ENCODE measurements around the gene MRPL50.

Gene MRPL50

GRCh38 chr9:101437806-101438232 lies 39.4 kb upstream of the MRPL50 start:
- no peak overlapping the region for H2BK15ac ChIP-seq (ENCODE audit: low read length)
- no peak for DNase-seq (ENCODE audit: low spot score)
- no peak overlapping the region for H3K23ac ChIP-seq (ENCODE audit: low read depth, low read length, poor library complexity)
- no peak overlapping the region for H2BK12ac ChIP-seq (ENCODE audit: low read length)
- no peak overlapping the region for H2BK5ac ChIP-seq (ENCODE audit: low read length)
- no peaks in the 10 kb centered on the region for H3K36me3 ChIP-seq (replicated peaks in 1 of 2; ENCODE audit: control insufficient read depth in 2 of 2, insufficient read depth in 2 of 2, low read length in 2 of 2)
- no peak overlapping the region for H4K8ac ChIP-seq (ENCODE audit: low read depth, low read length)
- H2BK120ac ChIP-seq (ENCODE audit: low read depth, low read length), result no peak overlapping the region
- WGBS, 2 donors (ENCODE audit: extremely low coverage in 2 of 2, insufficient read length in 2 of 2, insufficient replicate concordance in 1 of 2), result no CpG with 5 or more reads among the region's 2 CpGs
- no peak overlapping the region for H2AK5ac ChIP-seq (ENCODE audit: low read depth, low read length)
- no peak overlapping the region for H3K18ac ChIP-seq (ENCODE audit: low read length)
- no peak overlapping the region for H3K14ac ChIP-seq (ENCODE audit: low read length)
- H3K4ac ChIP-seq (ENCODE audit: low read length), result no peak overlapping the region
- no peak overlapping the region for H4K91ac ChIP-seq (ENCODE audit: low read depth, low read length, poor library complexity)
- no peak overlapping the region for H3K27ac ChIP-seq (replicated peaks; ENCODE audit: low read length)
- no peaks in the 10 kb centered on the region for H3K4me1 ChIP-seq (ENCODE audit: control insufficient read depth in 2 of 2, insufficient read depth in 1 of 2, low read depth in 1 of 2, low read length in 2 of 2)
- H2AFZ ChIP-seq (ENCODE audit: low read length), result no peak overlapping the region
- H3K27me3 ChIP-seq (ENCODE audit: control insufficient read depth in 3 of 3, insufficient read depth in 3 of 3, low read depth in 1 of 3, low read length in 3 of 3), result peaks cover 0 to 17% (median 0%) of the 10 kb centered on the region in 3 experiments
- no peaks in the 10 kb centered on the region for H3K79me1 ChIP-seq (ENCODE audit: low read depth, low read length)
- H3K9me3 ChIP-seq (replicated peaks in 1 of 2; ENCODE audit: control insufficient read depth in 2 of 2, insufficient read depth in 1 of 2, low read depth in 1 of 2, low read length in 2 of 2), result no peaks in the 10 kb centered on the region
- no peak overlapping the region for H3K4me3 ChIP-seq (ENCODE audit: low read length in 2 of 2)
- H3K9ac ChIP-seq (ENCODE audit: low read depth, low read length, poor library complexity), result no peak overlapping the region
- no peak overlapping the region for H3K4me2 ChIP-seq (ENCODE audit: insufficient read depth, low read length, poor library complexity, severe bottlenecking)

GRCh38 chr9:101435601-101436079 lies 37.2 kb upstream of the MRPL50 start, which contains the start of gene ALDOB:
Gene ALDOB, minus strand, starts transcription at chr9:101435774. Its CDS starts 4,887 bp downstream, at chr9:101430887.
- no peak within 1 kb of the TSS for H3K23ac ChIP-seq (ENCODE audit: low read depth, low read length, poor library complexity)
- no peaks in the 10 kb centered on the region for H3K79me1 ChIP-seq (ENCODE audit: low read depth, low read length)
- H3K4me3 ChIP-seq (ENCODE audit: low read length in 2 of 2), result no peak within 1 kb of the TSS
- H3K36me3 ChIP-seq (replicated peaks in 1 of 2; ENCODE audit: control insufficient read depth in 2 of 2, insufficient read depth in 2 of 2, low read length in 2 of 2), result no peaks in the 10 kb centered on the region
- no peak within 1 kb of the TSS for H3K27ac ChIP-seq (replicated peaks; ENCODE audit: low read length)
- H3K27me3 ChIP-seq (ENCODE audit: control insufficient read depth in 3 of 3, insufficient read depth in 3 of 3, low read depth in 1 of 3, low read length in 3 of 3), result peaks cover 0 to 19% (median 0%) of the 10 kb centered on the region in 3 experiments
- no peak within 1 kb of the TSS for H4K8ac ChIP-seq (ENCODE audit: low read depth, low read length)
- no peak within 1 kb of the TSS for H2AK5ac ChIP-seq (ENCODE audit: low read depth, low read length)
- H3K18ac ChIP-seq (ENCODE audit: low read length), result no peak within 1 kb of the TSS
- no peak within 1 kb of the TSS for H4K91ac ChIP-seq (ENCODE audit: low read depth, low read length, poor library complexity)
- H2BK12ac ChIP-seq (ENCODE audit: low read length), result no peak within 1 kb of the TSS
- H3K4me1 ChIP-seq (ENCODE audit: control insufficient read depth in 2 of 2, insufficient read depth in 1 of 2, low read depth in 1 of 2, low read length in 2 of 2), result no peaks in the 10 kb centered on the region
- H3K4ac ChIP-seq (ENCODE audit: low read length), result no peak within 1 kb of the TSS
- no peak within 1 kb of the TSS for H2BK120ac ChIP-seq (ENCODE audit: low read depth, low read length)
- H3K4me2 ChIP-seq (ENCODE audit: insufficient read depth, low read length, poor library complexity, severe bottlenecking), result no peak within 1 kb of the TSS
- WGBS, 2 donors (ENCODE audit: extremely low coverage in 2 of 2, insufficient read length in 2 of 2, insufficient replicate concordance in 1 of 2), result no CpG with 5 or more reads among the region's 2 CpGs
- no peak within 1 kb of the TSS for H3K14ac ChIP-seq (ENCODE audit: low read length)
- no peak within 1 kb of the TSS for H2BK5ac ChIP-seq (ENCODE audit: low read length)
- H3K9ac ChIP-seq (ENCODE audit: low read depth, low read length, poor library complexity), result no peak within 1 kb of the TSS
- no peak within 1 kb of the TSS for H2BK15ac ChIP-seq (ENCODE audit: low read length)
- H3K9me3 ChIP-seq (replicated peaks in 1 of 2; ENCODE audit: control insufficient read depth in 2 of 2, insufficient read depth in 1 of 2, low read depth in 1 of 2, low read length in 2 of 2), result no peaks in the 10 kb centered on the region
- DNase-seq (ENCODE audit: low spot score), result no peak
- H2AFZ ChIP-seq (ENCODE audit: low read length), result no peak within 1 kb of the TSS

GRCh38 chr9:101434998-101435397 lies 36.6 kb upstream of the MRPL50 start:
- H3K18ac ChIP-seq (ENCODE audit: low read length), result no peak overlapping the region
- H2BK5ac ChIP-seq (ENCODE audit: low read length), result no peak overlapping the region
- no peaks in the 10 kb centered on the region for H3K9me3 ChIP-seq (replicated peaks in 1 of 2; ENCODE audit: control insufficient read depth in 2 of 2, insufficient read depth in 1 of 2, low read depth in 1 of 2, low read length in 2 of 2)
- H2BK12ac ChIP-seq (ENCODE audit: low read length), result no peak overlapping the region
- no peak overlapping the region for H2BK15ac ChIP-seq (ENCODE audit: low read length)
- no peak overlapping the region for H2AK5ac ChIP-seq (ENCODE audit: low read depth, low read length)
- no peak overlapping the region for H2AFZ ChIP-seq (ENCODE audit: low read length)
- no peaks in the 10 kb centered on the region for H3K36me3 ChIP-seq (replicated peaks in 1 of 2; ENCODE audit: control insufficient read depth in 2 of 2, insufficient read depth in 2 of 2, low read length in 2 of 2)
- H3K23ac ChIP-seq (ENCODE audit: low read depth, low read length, poor library complexity), result no peak overlapping the region
- no peak overlapping the region for H2BK120ac ChIP-seq (ENCODE audit: low read depth, low read length)
- H3K4me2 ChIP-seq (ENCODE audit: insufficient read depth, low read length, poor library complexity, severe bottlenecking), result no peak overlapping the region
- H3K4me3 ChIP-seq (ENCODE audit: low read length in 2 of 2), result no peak overlapping the region
- H3K14ac ChIP-seq (ENCODE audit: low read length), result no peak overlapping the region
- no peak overlapping the region for H4K91ac ChIP-seq (ENCODE audit: low read depth, low read length, poor library complexity)
- DNase-seq (ENCODE audit: low spot score), result no peak
- H3K27ac ChIP-seq (replicated peaks; ENCODE audit: low read length), result no peak overlapping the region
- no peak overlapping the region for H3K4ac ChIP-seq (ENCODE audit: low read length)
- H3K27me3 ChIP-seq (ENCODE audit: control insufficient read depth in 3 of 3, insufficient read depth in 3 of 3, low read depth in 1 of 3, low read length in 3 of 3), result peaks cover 0 to 24% (median 0%) of the 10 kb centered on the region in 3 experiments
- no peak overlapping the region for H3K9ac ChIP-seq (ENCODE audit: low read depth, low read length, poor library complexity)
- WGBS, 2 donors (ENCODE audit: extremely low coverage in 2 of 2, insufficient read length in 2 of 2, insufficient replicate concordance in 1 of 2), result no CpG with 5 or more reads among the region's 3 CpGs
- no peaks in the 10 kb centered on the region for H3K4me1 ChIP-seq (ENCODE audit: control insufficient read depth in 2 of 2, insufficient read depth in 1 of 2, low read depth in 1 of 2, low read length in 2 of 2)
- H3K79me1 ChIP-seq (ENCODE audit: low read depth, low read length), result no peaks in the 10 kb centered on the region
- no peak overlapping the region for H4K8ac ChIP-seq (ENCODE audit: low read depth, low read length)

GRCh38 chr9:101433229-101433628 lies 34.8 kb upstream of the MRPL50 start:
- H2AK5ac ChIP-seq (ENCODE audit: low read depth, low read length), result no peak overlapping the region
- no peak overlapping the region for H2AFZ ChIP-seq (ENCODE audit: low read length)
- no peak overlapping the region for H2BK5ac ChIP-seq (ENCODE audit: low read length)
- no peak overlapping the region for H3K4me2 ChIP-seq (ENCODE audit: insufficient read depth, low read length, poor library complexity, severe bottlenecking)
- no peak overlapping the region for H3K14ac ChIP-seq (ENCODE audit: low read length)
- no peaks in the 10 kb centered on the region for H3K79me1 ChIP-seq (ENCODE audit: low read depth, low read length)
- no CpG with 5 or more reads among the region's 3 CpGs for WGBS, 2 donors (ENCODE audit: extremely low coverage in 2 of 2, insufficient read length in 2 of 2, insufficient replicate concordance in 1 of 2)
- no peak overlapping the region for H3K23ac ChIP-seq (ENCODE audit: low read depth, low read length, poor library complexity)
- no peak overlapping the region for H3K4ac ChIP-seq (ENCODE audit: low read length)
- no peak overlapping the region for H3K27ac ChIP-seq (replicated peaks; ENCODE audit: low read length)
- no peak overlapping the region for H3K4me3 ChIP-seq (ENCODE audit: low read length in 2 of 2)
- no peak overlapping the region for H2BK15ac ChIP-seq (ENCODE audit: low read length)
- H3K18ac ChIP-seq (ENCODE audit: low read length), result no peak overlapping the region
- no peak for DNase-seq (ENCODE audit: low spot score)
- no peaks in the 10 kb centered on the region for H3K36me3 ChIP-seq (replicated peaks in 1 of 2; ENCODE audit: control insufficient read depth in 2 of 2, insufficient read depth in 2 of 2, low read length in 2 of 2)
- H2BK12ac ChIP-seq (ENCODE audit: low read length), result no peak overlapping the region
- no peak overlapping the region for H4K8ac ChIP-seq (ENCODE audit: low read depth, low read length)
- no peak overlapping the region for H3K9ac ChIP-seq (ENCODE audit: low read depth, low read length, poor library complexity)
- H4K91ac ChIP-seq (ENCODE audit: low read depth, low read length, poor library complexity), result no peak overlapping the region
- peaks cover 0 to 22% (median 0%) of the 10 kb centered on the region in 3 experiments for H3K27me3 ChIP-seq (ENCODE audit: control insufficient read depth in 3 of 3, insufficient read depth in 3 of 3, low read depth in 1 of 3, low read length in 3 of 3)
- H2BK120ac ChIP-seq (ENCODE audit: low read depth, low read length), result no peak overlapping the region
- H3K9me3 ChIP-seq (replicated peaks in 1 of 2; ENCODE audit: control insufficient read depth in 2 of 2, insufficient read depth in 1 of 2, low read depth in 1 of 2, low read length in 2 of 2), result no peaks in the 10 kb centered on the region
- H3K4me1 ChIP-seq (ENCODE audit: control insufficient read depth in 2 of 2, insufficient read depth in 1 of 2, low read depth in 1 of 2, low read length in 2 of 2), result no peaks in the 10 kb centered on the region

Measured in neuronal stem cell (in vitro differentiated cells).